ENCODE data around the gene CNGA3. TPM values are rescaled to one million over a fixed set of nuclear protein-coding genes. Genes with fewer than 3 reads are reported as not detected.

The CNGA3 gene
- total and polyA plus RNA-seq, 7 experiments from 2014 or later = not detected

GRCh38 chr2:98359986-98360385 is 13.7 kb downstream of the CNGA3 start:
- Mint-ChIP-seq H3K9me3 (peaks cover 0 to 6% (median 0%) of the 10 kb centered on the region in 11 donors), H3K4me1 (no peaks in the 10 kb centered on the region), H3K4me3 (no peak overlapping the region), H3K27me3 (peaks cover 13 to 29% (median 24%) of the 10 kb centered on the region in 5 donors), H3K36me3 (no peaks in the 10 kb centered on the region), H3K27ac (no peak overlapping the region)
- POLR2A ChIA-PET = no interaction called here
- DNase-seq (no peak), ATAC-seq (no peak)
- Histone ChIP-seq H3K27me3 (ENCODE audit: control insufficient read depth in 2 of 2, insufficient read depth in 2 of 2, low read length in 2 of 2) (no peaks in the 10 kb centered on the region), H3K9me3 (ENCODE audit: control insufficient read depth in 2 of 3, low read length in 3 of 3) (no peaks in the 10 kb centered on the region), H3K4me3 (ENCODE audit: low read length) (no peak overlapping the region), H3K36me3 (ENCODE audit: control insufficient read depth in 2 of 3, insufficient read depth in 3 of 3, low read length in 3 of 3) (no peaks in the 10 kb centered on the region), H3K27ac (ENCODE audit: low read depth, low read length) (no peak overlapping the region), H3K4me1 (ENCODE audit: control insufficient read depth in 2 of 2, insufficient read depth in 2 of 2, low read length in 2 of 2) (no peaks in the 10 kb centered on the region)
- intact Hi-C loops (cut with micrococcal nuclease) = no loop called here
- CTCF ChIA-PET = no interaction called here

- Mint-ChIP-seq H3K9me3 (peaks cover 0 to 21% (median 8%) of the 10 kb centered on the region in 11 donors), H3K27ac (no peak overlapping the region), H3K27me3 (peaks cover 20 to 36% (median 26%) of the 10 kb centered on the region in 5 donors), H3K4me3 (no peak overlapping the region), H3K36me3 (peaks cover 0 to 10% (median 0%) of the 10 kb centered on the region in 5 donors), H3K4me1 (no peaks in the 10 kb centered on the region)
- H3K9me3 ChIP-seq (ENCODE audit: control insufficient read depth in 2 of 3, low read length in 3 of 3) = no peaks in the 10 kb centered on the region
- no peak for DNase-seq
- no peak for ATAC-seq
- H3K4me3 ChIP-seq (ENCODE audit: low read length) = no peak overlapping the region
- no peaks in the 10 kb centered on the region for H3K4me1 ChIP-seq (ENCODE audit: control insufficient read depth in 2 of 2, insufficient read depth in 2 of 2, low read length in 2 of 2)
- CTCF ChIA-PET = no interaction called here
- H3K27me3 ChIP-seq (ENCODE audit: control insufficient read depth in 2 of 2, insufficient read depth in 2 of 2, low read length in 2 of 2) = no peaks in the 10 kb centered on the region
- POLR2A ChIA-PET = no interaction called here
- H3K27ac ChIP-seq (ENCODE audit: low read depth, low read length) = no peak overlapping the region
- intact Hi-C loops (cut with micrococcal nuclease) = no loop called here
- H3K36me3 ChIP-seq (ENCODE audit: control insufficient read depth in 2 of 3, insufficient read depth in 3 of 3, low read length in 3 of 3) = no peaks in the 10 kb centered on the region
Observed at GRCh38 chr2:98367721-98368120, 21.5 kb downstream of the CNGA3 start.

GRCh38 chr2:98369710-98370239 is 23.5 kb downstream of the CNGA3 start:
- CTCF ChIA-PET = no interaction called here
- no peak overlapping the region for H3K4me3 Mint-ChIP-seq
- H3K4me3 ChIP-seq (ENCODE audit: low read length) = no peak overlapping the region
- peaks cover 25 to 50% (median 35%) of the 10 kb centered on the region in 5 donors for H3K27me3 Mint-ChIP-seq
- H3K4me1 Mint-ChIP-seq = peaks cover 0 to 1% (median 0%) of the 10 kb centered on the region in 7 donors
- H3K36me3 Mint-ChIP-seq = peaks cover 0 to 10% (median 0%) of the 10 kb centered on the region in 5 donors
- no peaks in the 10 kb centered on the region for H3K27me3 ChIP-seq (ENCODE audit: control insufficient read depth in 2 of 2, insufficient read depth in 2 of 2, low read length in 2 of 2)
- intact Hi-C loops (cut with micrococcal nuclease) = no loop called here
- DNase-seq (no peak), ATAC-seq (no peak)
- H3K4me1 ChIP-seq (ENCODE audit: control insufficient read depth in 2 of 2, insufficient read depth in 2 of 2, low read length in 2 of 2) = no peaks in the 10 kb centered on the region
- H3K36me3 ChIP-seq (ENCODE audit: control insufficient read depth in 2 of 3, insufficient read depth in 3 of 3, low read length in 3 of 3) = no peaks in the 10 kb centered on the region
- H3K9me3 ChIP-seq (ENCODE audit: control insufficient read depth in 2 of 3, low read length in 3 of 3) = no peaks in the 10 kb centered on the region
- no peak overlapping the region for H3K27ac Mint-ChIP-seq
- no peak overlapping the region for H3K27ac ChIP-seq (ENCODE audit: low read depth, low read length)
- peaks cover 0 to 20% (median 8%) of the 10 kb centered on the region in 11 donors for H3K9me3 Mint-ChIP-seq
- POLR2A ChIA-PET = no interaction called here

GRCh38 chr2:98372121-98372520 is 25.9 kb downstream of the CNGA3 start:
- peaks cover 0 to 1% (median 0%) of the 10 kb centered on the region in 7 donors for H3K4me1 Mint-ChIP-seq
- no peaks in the 10 kb centered on the region for H3K36me3 ChIP-seq (ENCODE audit: control insufficient read depth in 2 of 3, insufficient read depth in 3 of 3, low read length in 3 of 3)
- no peak for DNase-seq

GRCh38 chr2:98372579-98372978 is 26.3 kb downstream of the CNGA3 start:
- Histone ChIP-seq H3K36me3 (ENCODE audit: control insufficient read depth in 2 of 3, insufficient read depth in 3 of 3, low read length in 3 of 3) (no peaks in the 10 kb centered on the region), H3K27me3 (ENCODE audit: control insufficient read depth in 2 of 2, insufficient read depth in 2 of 2, low read length in 2 of 2) (no peaks in the 10 kb centered on the region), H3K9me3 (ENCODE audit: control insufficient read depth in 2 of 3, low read length in 3 of 3) (no peaks in the 10 kb centered on the region), H3K4me1 (ENCODE audit: control insufficient read depth in 2 of 2, insufficient read depth in 2 of 2, low read length in 2 of 2) (no peaks in the 10 kb centered on the region), H3K4me3 (ENCODE audit: low read length) (no peak overlapping the region), H3K27ac (ENCODE audit: low read depth, low read length) (no peak overlapping the region)
- intact Hi-C loops (cut with micrococcal nuclease) = no loop called here
- peaks cover 0 to 18% (median 8%) of the 10 kb centered on the region in 11 donors for H3K9me3 Mint-ChIP-seq
- no peak overlapping the region for H3K27ac Mint-ChIP-seq
- ChIA-PET POLR2A (no interaction called here), CTCF (no interaction called here)
- H3K4me1 Mint-ChIP-seq = peaks cover 0 to 1% (median 0%) of the 10 kb centered on the region in 7 donors
- no peak for DNase-seq
- peaks cover 0 to 8% (median 0%) of the 10 kb centered on the region in 5 donors for H3K36me3 Mint-ChIP-seq
- no peak overlapping the region for H3K4me3 Mint-ChIP-seq
- no peak for ATAC-seq
- peaks cover 27 to 45% (median 33%) of the 10 kb centered on the region in 5 donors for H3K27me3 Mint-ChIP-seq

More at GRCh38 chr2:98372121-98372520, 25.9 kb downstream of the CNGA3 start:
- no peak for ATAC-seq
- intact Hi-C loops (cut with micrococcal nuclease) = no loop called here
- H3K4me1 ChIP-seq (ENCODE audit: control insufficient read depth in 2 of 2, insufficient read depth in 2 of 2, low read length in 2 of 2) = no peaks in the 10 kb centered on the region
- H3K36me3 Mint-ChIP-seq = peaks cover 0 to 10% (median 0%) of the 10 kb centered on the region in 5 donors
- no peak overlapping the region for H3K4me3 Mint-ChIP-seq
- H3K27ac Mint-ChIP-seq = no peak overlapping the region
- ChIA-PET CTCF (no interaction called here), POLR2A (no interaction called here)
- no peaks in the 10 kb centered on the region for H3K9me3 ChIP-seq (ENCODE audit: control insufficient read depth in 2 of 3, low read length in 3 of 3)
- peaks cover 29 to 48% (median 35%) of the 10 kb centered on the region in 5 donors for H3K27me3 Mint-ChIP-seq
- no peak overlapping the region for H3K27ac ChIP-seq (ENCODE audit: low read depth, low read length)
- H3K9me3 Mint-ChIP-seq = peaks cover 0 to 20% (median 8%) of the 10 kb centered on the region in 11 donors
- no peak overlapping the region for H3K4me3 ChIP-seq (ENCODE audit: low read length)
- H3K27me3 ChIP-seq (ENCODE audit: control insufficient read depth in 2 of 2, insufficient read depth in 2 of 2, low read length in 2 of 2) = no peaks in the 10 kb centered on the region

- Histone ChIP-seq H3K27ac (ENCODE audit: low read depth, low read length) (no peak overlapping the region), H3K36me3 (ENCODE audit: control insufficient read depth in 2 of 3, insufficient read depth in 3 of 3, low read length in 3 of 3) (no peaks in the 10 kb centered on the region), H3K27me3 (ENCODE audit: control insufficient read depth in 2 of 2, insufficient read depth in 2 of 2, low read length in 2 of 2) (no peaks in the 10 kb centered on the region), H3K4me1 (ENCODE audit: control insufficient read depth in 2 of 2, insufficient read depth in 2 of 2, low read length in 2 of 2) (no peaks in the 10 kb centered on the region), H3K4me3 (ENCODE audit: low read length) (no peak overlapping the region), H3K9me3 (ENCODE audit: control insufficient read depth in 2 of 3, low read length in 3 of 3) (no peaks in the 10 kb centered on the region)
- DNase-seq (no peak), ATAC-seq (no peak)
- intact Hi-C loops (cut with micrococcal nuclease) = no loop called here
- Mint-ChIP-seq H3K4me3 (no peak overlapping the region), H3K4me1 (peaks cover 0 to 5% (median 0%) of the 10 kb centered on the region in 7 donors), H3K9me3 (peaks cover 0 to 3% (median 0%) of the 10 kb centered on the region in 11 donors), H3K27ac (no peak overlapping the region), H3K36me3 (no peaks in the 10 kb centered on the region), H3K27me3 (peaks cover 11 to 37% (median 29%) of the 10 kb centered on the region in 5 donors)
- CTCF ChIA-PET = interaction anchor here (0.6 kb wide), 1 partner anchor 1005 kb away, joined by 3 read pairs; no protein-coding TSS in a partner anchor
- POLR2A ChIA-PET = no interaction called here
Observed at GRCh38 chr2:98374286-98374685, 28.0 kb downstream of the CNGA3 start.

GRCh38 chr2:98374958-98375570 is 28.8 kb downstream of the CNGA3 start:
- no peak overlapping the region for H3K27ac Mint-ChIP-seq
- Histone ChIP-seq H3K9me3 (ENCODE audit: control insufficient read depth in 2 of 3, low read length in 3 of 3) (no peaks in the 10 kb centered on the region), H3K36me3 (ENCODE audit: control insufficient read depth in 2 of 3, insufficient read depth in 3 of 3, low read length in 3 of 3) (no peaks in the 10 kb centered on the region), H3K4me1 (ENCODE audit: control insufficient read depth in 2 of 2, insufficient read depth in 2 of 2, low read length in 2 of 2) (no peaks in the 10 kb centered on the region), H3K27me3 (ENCODE audit: control insufficient read depth in 2 of 2, insufficient read depth in 2 of 2, low read length in 2 of 2) (no peaks in the 10 kb centered on the region), H3K27ac (ENCODE audit: low read depth, low read length) (no peak overlapping the region), H3K4me3 (ENCODE audit: low read length) (no peak overlapping the region)
- DNase-seq = no peak
- H3K4me3 Mint-ChIP-seq = no peak overlapping the region
- H3K27me3 Mint-ChIP-seq = peaks cover 9 to 37% (median 29%) of the 10 kb centered on the region in 5 donors
- no peak for ATAC-seq
- POLR2A ChIA-PET = no interaction called here
- CTCF ChIA-PET = interaction anchor here (0.6 kb wide), 1 partner anchor 1004 kb away, joined by 3 read pairs; no protein-coding TSS in a partner anchor
- peaks cover 0 to 5% (median 0%) of the 10 kb centered on the region in 7 donors for H3K4me1 Mint-ChIP-seq
- intact Hi-C loops (cut with micrococcal nuclease) = no loop called here
- H3K9me3 Mint-ChIP-seq = no peaks in the 10 kb centered on the region
- no peaks in the 10 kb centered on the region for H3K36me3 Mint-ChIP-seq

Data from naive thymus-derived CD4-positive, alpha-beta T cell (primary cell).